NCI-H1417 treated with DMSO at 0.1 percent for 48 hours (cell line): Measurements from ENCODE around the gene EXOC8.
A peak's percentile ranks its signal among the peaks of the same experiment; 100 is the strongest.

Source experiments
- DNase-seq: peaks from one replicate; lab custom pipeline; 2025; lab: John Stamatoyannopoulos, UW

EXOC8 gene, protein sequence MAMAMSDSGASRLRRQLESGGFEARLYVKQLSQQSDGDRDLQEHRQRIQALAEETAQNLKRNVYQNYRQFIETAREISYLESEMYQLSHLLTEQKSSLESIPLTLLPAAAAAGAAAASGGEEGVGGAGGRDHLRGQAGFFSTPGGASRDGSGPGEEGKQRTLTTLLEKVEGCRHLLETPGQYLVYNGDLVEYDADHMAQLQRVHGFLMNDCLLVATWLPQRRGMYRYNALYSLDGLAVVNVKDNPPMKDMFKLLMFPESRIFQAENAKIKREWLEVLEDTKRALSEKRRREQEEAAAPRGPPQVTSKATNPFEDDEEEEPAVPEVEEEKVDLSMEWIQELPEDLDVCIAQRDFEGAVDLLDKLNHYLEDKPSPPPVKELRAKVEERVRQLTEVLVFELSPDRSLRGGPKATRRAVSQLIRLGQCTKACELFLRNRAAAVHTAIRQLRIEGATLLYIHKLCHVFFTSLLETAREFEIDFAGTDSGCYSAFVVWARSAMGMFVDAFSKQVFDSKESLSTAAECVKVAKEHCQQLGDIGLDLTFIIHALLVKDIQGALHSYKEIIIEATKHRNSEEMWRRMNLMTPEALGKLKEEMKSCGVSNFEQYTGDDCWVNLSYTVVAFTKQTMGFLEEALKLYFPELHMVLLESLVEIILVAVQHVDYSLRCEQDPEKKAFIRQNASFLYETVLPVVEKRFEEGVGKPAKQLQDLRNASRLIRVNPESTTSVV

GRCh38 chr1:231337472-231338269 lies at the start of gene EXOC8:
EXOC8 (minus strand) TSS chr1:231337852; CDS start chr1:231337745, 107 bp downstream.
- DNase-seq: peak; percentile 95

GRCh38 chr1:231386466-231386865 lies 48.8 kb upstream of the EXOC8 start:
- DNase-seq: no peak

- DNase-seq: no peak
These were observed 47.7 kb upstream of the EXOC8 start for GRCh38 chr1:231385416-231385748.

DNA sequence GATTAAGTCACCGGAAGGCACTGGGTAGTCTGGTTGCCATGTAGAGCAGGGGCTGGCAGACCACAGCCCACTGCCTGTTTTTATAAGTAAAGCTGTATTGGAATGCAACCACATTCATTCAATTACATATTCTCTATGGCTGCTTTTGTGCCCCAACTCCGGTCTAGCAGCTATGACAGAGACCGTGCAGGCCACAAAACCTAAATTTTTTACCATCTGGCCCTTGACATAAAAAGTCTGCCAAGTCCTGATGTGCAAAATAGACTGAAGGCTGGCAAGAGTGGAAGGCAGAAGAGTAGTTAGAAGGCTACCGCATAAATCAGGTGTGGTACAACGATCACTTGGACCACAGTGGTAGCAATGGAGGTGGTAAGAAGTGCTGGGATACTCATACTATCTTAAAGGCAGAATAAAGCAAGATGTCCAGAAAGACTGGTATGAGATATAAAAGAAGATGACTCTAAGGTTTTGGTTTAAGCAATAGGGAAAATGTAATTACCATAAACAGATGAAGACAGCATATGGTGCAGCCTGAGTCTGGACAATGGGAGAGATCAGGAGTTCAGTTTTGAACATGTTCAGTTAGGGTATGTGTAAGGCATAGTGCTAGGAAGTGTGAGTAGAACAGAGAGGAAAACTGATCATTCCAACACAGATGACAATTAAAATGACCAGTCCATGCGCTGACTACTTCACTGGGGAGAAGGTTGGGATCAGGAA lies 47.2 kb upstream of the EXOC8 start:
- DNase-seq: no peak

- DNase-seq: no peak
These were observed 45.7 kb upstream of the EXOC8 start for GRCh38 chr1:231383159-231383860.

DNA sequence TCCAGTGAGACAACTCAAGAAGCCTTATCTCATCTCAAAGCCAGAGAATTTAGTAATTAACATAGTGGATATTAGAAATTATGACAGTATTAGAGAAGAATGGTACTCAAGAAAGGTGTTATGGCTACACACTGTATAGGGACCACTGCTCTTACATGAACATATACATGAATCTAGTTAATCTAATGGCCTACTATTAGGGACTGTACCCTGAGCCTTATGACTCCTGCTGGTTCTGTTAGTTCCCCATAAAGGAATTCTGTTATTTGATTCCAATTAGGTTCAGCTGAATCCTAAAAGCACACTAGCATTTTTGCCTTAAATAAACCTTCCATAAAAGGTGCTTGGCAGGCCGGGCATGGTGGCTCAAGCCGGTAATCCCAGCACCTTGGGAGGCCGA lies 44.8 kb upstream of the EXOC8 start:
- no peak for DNase-seq

DNA sequence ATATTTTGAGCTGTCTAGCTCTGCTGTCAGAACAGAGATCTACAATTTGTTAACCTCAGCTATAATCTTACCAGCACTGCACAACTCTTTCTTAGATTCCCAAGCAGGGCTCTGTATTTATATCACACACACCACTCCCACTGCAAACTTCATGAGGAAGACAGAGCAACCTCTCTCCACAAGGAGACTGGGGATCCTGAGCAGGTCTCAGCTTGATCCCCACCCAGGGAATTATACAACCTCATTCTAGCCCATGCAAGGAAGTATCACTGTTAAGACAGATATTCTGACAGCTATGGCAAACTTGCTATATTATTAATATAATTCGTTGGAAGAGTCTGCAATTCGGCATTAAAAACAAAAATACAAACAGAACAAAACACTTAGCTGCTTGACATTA lies 44.1 kb upstream of the EXOC8 start:
- DNase-seq: no peak

DNA sequence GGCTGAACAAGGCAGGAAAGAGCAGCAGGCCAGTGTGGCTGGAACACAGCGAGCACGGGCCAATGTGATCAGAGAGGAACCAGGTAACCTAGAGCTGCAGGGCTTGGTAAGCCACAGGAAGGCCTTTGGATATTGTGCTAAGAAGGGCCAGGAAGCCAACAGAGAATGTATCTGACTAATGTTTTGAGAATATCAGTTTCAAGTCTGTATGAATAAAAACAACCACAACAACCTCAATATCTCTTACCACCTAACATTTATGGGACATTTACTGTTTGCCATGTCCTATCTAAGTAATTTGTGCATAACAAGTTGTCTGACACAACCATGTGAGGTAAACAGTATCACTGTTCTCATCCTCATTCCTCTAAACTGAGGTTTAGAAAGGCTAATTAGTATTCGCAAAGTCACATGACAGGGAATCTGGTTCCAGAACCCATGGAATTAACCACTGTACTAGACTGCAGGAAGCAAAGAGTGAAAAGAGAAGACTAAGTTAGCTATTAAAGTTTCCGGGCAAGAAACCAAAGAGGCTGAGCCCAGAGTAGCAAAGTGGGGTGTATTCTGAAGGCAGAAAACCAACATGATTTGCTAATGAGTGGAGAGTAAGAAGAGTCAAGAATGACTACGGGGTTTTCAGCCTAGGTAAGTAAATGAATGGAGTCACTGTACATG lies 39.4 kb upstream of the EXOC8 start:
- no peak for DNase-seq

DNA sequence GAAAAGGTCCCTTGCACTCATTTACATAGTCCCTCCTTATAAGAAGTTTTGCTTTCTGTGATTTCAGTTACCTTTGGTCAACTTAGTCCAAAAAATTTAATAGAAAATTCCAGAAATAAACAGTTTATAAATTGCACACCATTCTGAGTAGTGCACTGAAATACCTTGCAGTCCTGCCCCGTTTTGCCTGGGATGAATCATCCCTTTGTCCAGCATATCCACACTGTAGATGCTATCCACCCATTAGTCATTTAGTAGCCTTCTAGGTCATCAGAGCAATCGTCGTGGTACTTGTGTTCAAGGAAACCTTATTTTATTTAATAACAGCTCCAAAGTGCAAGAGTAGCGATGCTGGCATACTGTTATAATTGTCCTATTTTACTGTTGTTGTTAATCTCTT lies 38.4 kb upstream of the EXOC8 start:
- DNase-seq: no peak

DNA sequence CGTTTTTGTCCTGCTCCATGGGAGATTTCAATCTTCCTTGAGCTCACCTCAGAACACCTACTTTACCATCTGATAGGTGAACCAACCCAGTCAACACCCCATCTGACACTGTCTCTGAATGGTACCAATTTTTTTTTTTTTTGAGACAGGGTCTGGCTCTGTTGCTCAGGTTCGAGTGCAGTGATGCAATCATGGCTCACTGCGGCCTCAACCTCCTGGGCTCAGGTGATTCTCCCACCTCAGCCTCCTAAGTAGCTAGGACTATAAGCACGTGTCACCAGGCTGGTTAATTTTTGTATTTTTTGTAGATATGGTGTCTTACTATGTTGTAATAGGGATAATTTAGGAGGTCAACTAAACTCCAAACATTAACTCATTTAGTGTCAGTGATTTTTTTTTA lies 36.7 kb upstream of the EXOC8 start:
- DNase-seq: no peak

DNA sequence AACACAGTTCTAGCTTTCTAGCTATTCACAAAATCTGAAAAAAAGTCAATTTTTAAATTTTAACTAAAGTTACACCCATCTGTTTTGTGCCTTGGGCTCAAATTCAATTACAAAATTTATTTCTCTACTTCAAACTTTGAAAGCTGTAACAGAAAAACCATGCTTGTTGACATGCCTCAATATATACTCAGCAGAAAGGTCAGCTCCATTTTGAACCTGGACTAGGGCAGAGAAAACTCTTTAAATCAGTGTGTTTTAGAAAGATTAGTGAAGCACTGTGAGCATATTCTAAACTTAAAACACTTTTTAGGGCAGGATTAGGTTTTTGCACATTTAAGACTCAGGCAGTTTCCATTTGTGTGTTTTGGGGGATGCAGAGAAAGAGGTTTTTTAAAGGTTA lies 34.8 kb upstream of the EXOC8 start:
- no peak for DNase-seq

DNA sequence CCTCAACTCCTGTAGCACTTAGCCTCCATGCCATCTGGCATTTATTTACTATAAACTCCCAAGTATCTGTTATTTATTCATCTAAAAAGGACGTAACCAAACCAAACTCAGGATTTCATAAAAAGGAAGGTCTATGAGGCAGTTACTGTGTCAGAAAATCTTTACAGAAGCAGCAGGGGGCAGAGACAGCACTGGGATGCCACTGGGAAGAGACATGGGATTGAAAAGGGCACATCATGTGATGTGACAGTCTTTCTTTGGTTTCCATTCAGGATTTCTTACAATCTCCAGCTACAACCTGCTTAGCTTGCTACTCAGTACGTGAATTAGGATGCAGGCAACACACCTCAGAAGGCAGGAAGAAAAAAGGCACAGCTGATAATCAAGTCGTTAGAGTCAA lies 31.6 kb upstream of the EXOC8 start:
- DNase-seq: no peak

DNA sequence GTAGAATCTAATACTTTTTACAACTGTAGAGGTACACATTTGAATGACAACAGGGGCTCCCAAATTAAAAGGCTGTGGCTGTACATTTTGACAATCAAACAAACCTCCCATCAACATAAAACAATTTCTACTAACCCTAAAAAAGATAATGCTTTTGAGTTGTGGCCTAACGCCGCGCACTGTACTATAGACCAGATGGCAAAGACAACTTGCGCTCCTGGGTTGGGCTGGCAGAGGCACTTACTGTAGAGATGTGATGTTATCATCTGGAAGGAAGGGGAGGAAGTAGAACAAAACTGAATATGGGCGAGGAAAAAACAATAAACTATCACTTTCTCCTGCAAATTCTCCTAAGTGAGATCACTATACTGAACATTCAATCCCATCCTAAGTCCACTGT lies 26.5 kb upstream of the EXOC8 start:
- no peak for DNase-seq

DNA sequence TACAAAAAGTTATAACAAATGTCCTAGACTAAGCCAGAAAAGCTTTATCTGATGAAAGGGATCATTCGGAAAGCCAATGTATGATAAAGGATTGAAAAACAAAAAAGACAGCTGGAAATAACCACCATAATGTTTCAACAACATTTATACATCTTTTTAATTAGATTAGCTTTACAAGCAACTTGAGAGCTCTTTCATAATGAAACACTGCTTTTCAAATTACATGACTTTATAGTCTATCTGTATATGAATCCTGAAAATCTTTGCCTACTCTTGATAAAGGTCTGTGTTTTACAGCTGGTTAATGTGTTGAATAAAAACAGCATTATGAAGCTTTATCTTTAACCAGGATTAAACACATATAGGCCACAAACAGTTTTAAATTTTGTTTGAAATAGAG lies 26.0 kb upstream of the EXOC8 start:
- no peak for DNase-seq

DNA sequence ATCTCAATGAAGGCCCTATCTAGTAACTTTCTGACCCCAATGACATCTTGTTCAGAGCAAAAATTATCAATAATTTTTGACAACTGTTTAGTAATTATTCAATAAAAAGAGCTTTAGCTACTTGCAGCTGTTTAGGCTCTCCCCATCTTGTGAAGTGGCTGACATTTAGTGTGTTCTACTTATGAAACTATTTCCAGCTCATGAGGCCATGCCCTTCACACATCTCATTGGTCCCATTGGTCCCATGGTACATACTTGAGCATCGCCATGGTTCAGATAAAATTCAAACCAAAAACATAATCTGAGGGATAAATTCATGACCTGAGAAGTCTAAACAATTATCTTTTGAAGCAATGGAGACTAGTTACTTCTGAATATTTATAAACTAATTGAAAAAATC lies 24.7 kb upstream of the EXOC8 start:
- DNase-seq: no peak

DNA sequence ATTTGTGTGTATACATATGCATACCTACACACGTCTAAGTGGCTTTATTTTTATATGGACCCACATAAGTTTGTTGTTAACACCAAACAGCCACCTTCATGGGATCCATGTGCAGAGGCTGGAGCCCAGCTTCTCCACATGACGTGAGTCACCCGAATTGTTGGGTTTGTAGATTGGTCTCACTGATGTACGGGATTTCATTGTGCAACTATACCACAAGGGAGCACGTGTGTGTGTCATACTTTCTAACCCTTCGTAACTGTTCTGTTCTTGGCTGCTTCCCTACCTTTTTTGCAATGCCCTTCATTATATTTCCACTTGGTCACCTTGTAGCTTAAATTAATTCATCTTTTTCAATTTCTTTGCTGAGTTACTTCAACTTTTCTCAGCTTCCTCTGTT lies 21.5 kb upstream of the EXOC8 start:
- no peak for DNase-seq

GRCh38 chr1:231357831-231358354 lies 20.2 kb upstream of the EXOC8 start:
- DNase-seq: peak; percentile 11

DNA sequence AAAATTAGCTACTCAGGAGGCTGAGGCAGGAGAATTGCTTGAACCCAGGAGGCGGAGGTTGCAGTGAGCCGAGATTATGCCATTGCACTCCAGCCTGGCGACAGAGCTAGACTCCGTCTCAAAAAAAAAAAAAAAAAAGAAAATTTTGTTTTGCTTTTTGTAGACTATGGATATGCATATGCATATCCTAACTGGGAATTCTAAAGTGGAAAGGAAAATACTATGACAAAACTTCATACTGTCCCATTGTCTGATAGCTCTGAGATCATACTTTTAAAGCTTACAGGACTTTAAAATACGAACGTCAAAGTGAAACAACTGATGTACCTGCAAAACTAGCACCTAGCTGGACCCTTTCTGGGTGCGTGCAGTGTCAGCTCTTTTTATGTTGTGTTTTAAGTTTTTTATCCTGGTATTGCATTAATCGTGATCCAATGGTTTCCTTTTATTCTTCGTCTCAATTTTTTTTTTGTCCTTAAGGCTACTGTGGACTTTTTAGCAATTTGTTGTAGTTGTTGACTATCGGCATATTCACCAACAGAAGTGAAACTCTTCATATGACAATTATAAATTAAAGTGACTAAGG lies 19.6 kb upstream of the EXOC8 start:
- no peak for DNase-seq

- no peak for DNase-seq
These were observed 17.5 kb upstream of the EXOC8 start for GRCh38 chr1:231355171-231355570.

DNA sequence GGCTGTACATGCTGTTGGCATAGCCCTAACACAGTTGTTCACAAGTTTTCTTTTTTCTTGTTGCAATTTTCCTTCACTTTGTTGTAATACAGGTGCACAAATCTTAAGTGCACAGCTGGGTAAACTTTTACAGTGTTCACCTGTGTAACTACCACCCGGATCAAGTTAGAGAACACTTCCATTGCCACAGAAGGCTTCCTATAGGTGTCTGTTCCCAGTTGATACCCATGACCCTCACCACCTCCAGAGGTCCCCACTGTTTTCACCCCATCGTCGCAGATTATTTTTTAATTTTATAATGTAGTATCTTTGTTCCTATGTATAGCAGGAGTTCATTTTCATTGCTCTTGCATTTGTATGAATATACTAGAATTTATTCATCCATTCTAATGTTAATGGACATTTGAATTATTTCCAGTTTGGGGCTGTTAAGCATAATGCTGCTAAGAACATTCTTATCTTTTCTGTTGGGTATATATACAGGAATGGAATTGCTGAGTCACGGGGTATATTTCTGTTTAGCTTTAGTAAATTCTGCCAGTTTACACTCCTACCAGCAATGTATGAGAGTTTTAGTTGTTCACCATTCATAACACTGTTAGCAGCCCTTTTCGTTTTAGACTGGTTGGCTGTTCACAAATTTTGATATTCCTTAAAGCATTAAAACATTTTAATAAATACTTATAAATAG lies 16.8 kb upstream of the EXOC8 start:
- no peak for DNase-seq
